K562 (cell line): ENCODE results near the gene ANXA1. TPM values are rescaled to one million over a fixed set of nuclear protein-coding genes. Genes with fewer than 3 reads are reported as not detected.

Experiments
- ATAC-seq: fragments of 200-7000 bp; cut with Tn5 transposase; 3 replicates; pipeline ENCODE4 v1.9.1; 2020; ENCODE audit warnings: moderate library complexity
- BruUV-seq: library from RNA; stranded (reverse); fragments of 400-500 nt; replicated peaks from 2 replicates; lab custom pipeline; 2021; lab: Mats Ljungman, UMichigan
- CTCF ChIA-PET: fragments of 300-600 bp; formaldehyde crosslinking; extraction: SDS; loops from one replicate; lab custom pipeline; 2021; ENCODE audit warnings: low intra/inter-chr PET ratio; lab: Yijun Ruan, JAX
- POLR2A ChIA-PET: fragments of 300-600, 350-650 bp; sonication (Branson Sonifier 250); formaldehyde crosslinking; extraction: SDS; loops from one replicate; lab custom pipeline; 2021; ENCODE audit warnings: antibody characterized with exemption, inconsistent platforms; lab: Yijun Ruan, JAX
- DNase-seq, 4 experiments: peaks; one replicate each; pipeline versions ENCODE4 v3.0.0 to v3.0.0-alpha.2; 2011 to 2018; ENCODE audit warnings: low spot score in 3 of 4, mixed read lengths in 3 of 4; ENCODE audit errors: extremely low read depth in 1 of 4
- FAIRE-seq: peaks from 2 replicates; lab custom pipeline; 2011; peaks lifted over from hg19 to GRCh38; lab: Jason Lieb, UNC
- H2AFZ ChIP-seq: 2 replicates; pipeline ENCODE4 v1.6.0; 2011; ENCODE audit warnings: low read depth, low read length, control low read depth, inconsistent platforms
- H3K27ac ChIP-seq: fragments of 200-600 bp; 3 replicates; pipeline ENCODE4 v1.8.0; 2011; ENCODE audit warnings: low read depth, mild to moderate bottlenecking, control low read depth, inconsistent platforms, low read length, moderate library complexity, mixed read lengths; ENCODE audit errors: extremely low read depth
- H3K27me3 ChIP-seq, 2 experiments: fragments of 300-600 bp in 1 of 2; 2 replicates in 1 of 2; 3 replicates in 1 of 2; pipeline versions ENCODE4 v1.6.0 to v1.8.0; 2011; ENCODE audit warnings: inconsistent platforms in 2 of 2, low read length in 2 of 2, mild to moderate bottlenecking in 1 of 2, mixed read lengths in 1 of 2, moderate library complexity in 1 of 2; ENCODE audit not compliant: control insufficient read depth in 2 of 2, insufficient read depth in 2 of 2
- H3K36me3 ChIP-seq: fragments of 300-600 bp; 3 replicates; pipeline ENCODE4 v1.8.0; 2011; ENCODE audit warnings: mild to moderate bottlenecking, low read length, inconsistent platforms; ENCODE audit not compliant: control insufficient read depth, insufficient read depth
- H3K4me1 ChIP-seq, 2 experiments: fragments of 200-600 bp in 1 of 2; replicated peaks in 1 of 2; 2 replicates in 1 of 2; 3 replicates in 1 of 2; pipeline versions ENCODE4 v1.5.1 to v1.8.0; 2011; ENCODE audit warnings: inconsistent platforms in 2 of 2, low read length in 2 of 2, mild to moderate bottlenecking in 1 of 2, mixed read lengths in 1 of 2, moderate library complexity in 1 of 2; ENCODE audit not compliant: control insufficient read depth in 2 of 2, insufficient read depth in 2 of 2
- H3K4me2 ChIP-seq: 2 replicates; pipeline ENCODE4 v1.6.1; 2011; ENCODE audit warnings: low read length, control low read depth, inconsistent platforms, mixed read lengths; ENCODE audit not compliant: insufficient read depth
- H3K4me3 ChIP-seq: fragments of 200-600 bp; sonication (generic), shearing (Covaris generic); 2 replicates; pipeline ENCODE4 v1.5.1; 2016; ENCODE audit warnings: control low read depth, inconsistent platforms
- H3K79me2 ChIP-seq: fragments of 200-600 bp; 3 replicates; pipeline ENCODE4 v1.8.0; 2011; ENCODE audit warnings: low read length, inconsistent platforms; ENCODE audit not compliant: control insufficient read depth, insufficient read depth
- H3K9ac ChIP-seq, 2 experiments: 2 replicates each; pipeline versions ENCODE4 v1.6.0 to v1.6.1; 2011; ENCODE audit warnings: low read depth in 2 of 2, low read length in 2 of 2, control low read depth in 1 of 2, inconsistent platforms in 1 of 2, mild to moderate bottlenecking in 1 of 2, mixed read lengths in 1 of 2; ENCODE audit not compliant: insufficient read depth in 1 of 2
- H3K9me1 ChIP-seq: one replicate; pipeline ENCODE4 v1.6.0; 2011; ENCODE audit warnings: inconsistent platforms, mild to moderate bottlenecking, low read length, moderate library complexity; ENCODE audit not compliant: control insufficient read depth, insufficient read depth
- H3K9me3 ChIP-seq: replicated peaks from 2 replicates; pipeline ENCODE4 v1.5.1; 2011; ENCODE audit warnings: low read depth, low read length, inconsistent platforms; ENCODE audit not compliant: control insufficient read depth, insufficient read depth
- H4K20me1 ChIP-seq: replicated peaks from 2 replicates; pipeline ENCODE4 v1.6.1; 2011; ENCODE audit warnings: low read length, inconsistent platforms, mixed read lengths; ENCODE audit not compliant: control insufficient read depth, insufficient read depth
- BHLHE40 ChIP-seq: IDR thresholded peaks from 2 replicates; pipeline ENCODE4 v1.6.1; 2011; ENCODE audit warnings: low read length, improper control_type of control experiment
- MBD2 ChIP-seq: sonication (generic); IDR thresholded peaks from 2 replicates; pipeline ENCODE4 v1.6.1; 2016; ENCODE audit warnings: low read depth, borderline replicate concordance
- NCOA1 ChIP-seq: fragments of 450-650 bp; IDR thresholded peaks from 2 replicates; pipeline ENCODE4 v1.6.1; 2016; ENCODE audit warnings: low read depth
- PHB2 ChIP-seq: fragments of 450-650 bp; IDR thresholded peaks from 2 replicates; pipeline ENCODE4 v1.6.1; 2017; ENCODE audit warnings: low read depth
- POLR2AphosphoS5 ChIP-seq: IDR thresholded peaks from 2 replicates; pipeline ENCODE4 v1.6.1; 2011; ENCODE audit warnings: mild to moderate bottlenecking, low read depth, low read length, moderate library complexity; ENCODE audit not compliant: control insufficient read depth, insufficient read depth
- PTTG1 ChIP-seq: fragments of 450-650 bp; IDR thresholded peaks from 2 replicates; pipeline ENCODE4 v1.6.1; 2016; ENCODE audit warnings: low read depth, mild to moderate bottlenecking, missing genetic modification characterization, missing compliant biosample characterization
- RBFOX2 ChIP-seq: fragments of 200-400 bp; formaldehyde crosslinking; IDR thresholded peaks from 2 replicates; pipeline ENCODE4 v1.6.1; 2017; ENCODE audit warnings: low read depth, mild to moderate bottlenecking, low read length, moderate library complexity
- RBM39 ChIP-seq: fragments of 200-400 bp; formaldehyde crosslinking; optimal IDR thresholded peaks from 2 replicates; pipeline ENCODE3; 2018; ENCODE audit warnings: low read depth, low read length
- THRA ChIP-seq: fragments of 450-650 bp; IDR thresholded peaks from 2 replicates; pipeline ENCODE4 v1.6.1; 2017; ENCODE audit warnings: mild to moderate bottlenecking, moderate library complexity
- WGBS: fragments of 100-300 bp; shearing (Covaris generic); methylation state at CpG from one replicate; pipeline ENCODE4 v1.1.6; 2016; ENCODE audit warnings: low coverage, mixed read lengths; ENCODE audit not compliant: insufficient coverage; ENCODE audit errors: missing lambda C conversion rate; 5-methylcytosine and 5-hydroxymethylcytosine counted together
- in situ Hi-C: fragments of 300-500 bp; cut with MboI; formaldehyde crosslinking; loops from 4 replicates; pipeline ENCODE4 v1.15.0; 2018; ENCODE audit warnings: inconsistent platforms, mixed read lengths
- intact Hi-C: fragments of 100-400 bp; cut with micrococcal nuclease; formaldehyde crosslinking; loops from 2 replicates; pipeline ENCODE4 v1.14.2; 2022
- polyA plus RNA-seq, 8 experiments: library from polyadenylated mRNA; depleted of rRNA in 4 of 8; stranded (reverse) in 5 of 8; unstranded in 3 of 8; fragments of >200 nt; fragmentation: Nextera tagmentation in 2 of 8; fragmentation: Illumina TruSeq in 1 of 8; extraction: Ambion mirVana in 2 of 8; extraction: Trizol in 1 of 8; gene quantifications; 2 replicates each; pipeline versions ENCODE4 v1.2.1 to v1.2.3, GENCODE V29; 2011 to 2014; ENCODE audit warnings: inconsistent platforms in 1 of 8, missing spikeins in 1 of 8
- total RNA-seq, 7 experiments: library from RNA; depleted of rRNA in 6 of 7; stranded (reverse); fragments of >200 nt in 6 of 7; fragmentation: Illumina TruSeq in 2 of 7; extraction: Trizol in 2 of 7; gene quantifications; 2 replicates each; pipeline versions ENCODE4 v1.2.1 to v1.2.3, GENCODE V29; 2011 to 2021; ENCODE audit warnings: low replicate concordance in 1 of 7

The ANXA1 gene
- total and polyA plus RNA-seq, 9 of the 15 experiments (the other 6 are each of a cell fraction or from before 2014, with no cell fraction given) = 406 to 1,298 (median 620) TPM

DNA sequence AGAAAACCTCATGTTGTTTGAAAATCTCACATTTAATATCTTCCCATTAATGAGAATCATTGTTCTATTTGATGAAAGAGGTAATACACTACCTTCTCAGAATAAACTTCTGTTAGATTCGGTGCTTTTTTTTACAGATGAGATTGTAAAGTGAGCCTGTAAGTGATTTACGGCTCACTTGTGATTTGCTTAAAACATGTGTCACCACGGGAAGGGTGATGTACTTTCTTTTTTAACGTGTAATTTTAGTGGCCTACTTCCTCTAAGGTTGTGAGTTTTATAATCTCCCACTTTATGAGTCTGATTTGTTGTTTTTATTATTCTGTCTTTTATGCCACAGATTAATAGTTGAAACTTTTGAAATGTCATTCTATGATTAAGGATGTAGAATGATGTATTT lies 15.9 kb downstream of the ANXA1 start:
- intact Hi-C loops = no loop called here
- no peak overlapping the region for H2AFZ ChIP-seq

More for the DNA sequence above, 15.9 kb downstream of the ANXA1 start:
- Histone ChIP-seq H3K4me1 (no peaks in the 10 kb centered on the region), H3K36me3 (peaks cover 79% of the 10 kb centered on the region), H3K79me2 (no peaks in the 10 kb centered on the region), H3K9ac (no peak overlapping the region), H3K27me3 (no peaks in the 10 kb centered on the region), H3K4me2 (no peak overlapping the region), H3K27ac (no peak overlapping the region), H3K9me3 (no peaks in the 10 kb centered on the region), H3K9me1 (no peaks in the 10 kb centered on the region), H3K4me3 (no peak overlapping the region), H4K20me1 (no peaks in the 10 kb centered on the region)
- FAIRE-seq (no peak), DNase-seq (no peak), ATAC-seq (no peak)
- POLR2A ChIA-PET = interaction anchor here (0.6 kb wide), 1 partner anchor 78 kb away, joined by 3 read pairs; no protein-coding TSS in a partner anchor
- no TSS peak for BruUV-seq
- in situ Hi-C loops = no loop called here
- WGBS = 80% methylated on average over 4 of the region's 4 CpGs
- CTCF ChIA-PET = no interaction called here
- TF ChIP-seq MBD2 (no peak), PHB2 (no peak), BHLHE40 (no peak), NCOA1 (no peak), PTTG1 (tag) (no peak), RBFOX2 (no peak), POLR2AphosphoS5 (no peak), RBM39 (no peak), THRA (no peak)
